NCI-H1092 treated with DMSO at 0.1 percent for 48 hours (cell line): Measurements from ENCODE around the gene MAN2C1.
"Not testable (repeated sequence)": the region's sequence is repeated elsewhere in the genome, so short reads cannot be mapped to it uniquely, and the experiment has no call there.

Experiments used
- DNase-seq: peaks from one replicate; lab custom pipeline; 2025; lab: John Stamatoyannopoulos, UW

MAN2C1 gene

DNA sequence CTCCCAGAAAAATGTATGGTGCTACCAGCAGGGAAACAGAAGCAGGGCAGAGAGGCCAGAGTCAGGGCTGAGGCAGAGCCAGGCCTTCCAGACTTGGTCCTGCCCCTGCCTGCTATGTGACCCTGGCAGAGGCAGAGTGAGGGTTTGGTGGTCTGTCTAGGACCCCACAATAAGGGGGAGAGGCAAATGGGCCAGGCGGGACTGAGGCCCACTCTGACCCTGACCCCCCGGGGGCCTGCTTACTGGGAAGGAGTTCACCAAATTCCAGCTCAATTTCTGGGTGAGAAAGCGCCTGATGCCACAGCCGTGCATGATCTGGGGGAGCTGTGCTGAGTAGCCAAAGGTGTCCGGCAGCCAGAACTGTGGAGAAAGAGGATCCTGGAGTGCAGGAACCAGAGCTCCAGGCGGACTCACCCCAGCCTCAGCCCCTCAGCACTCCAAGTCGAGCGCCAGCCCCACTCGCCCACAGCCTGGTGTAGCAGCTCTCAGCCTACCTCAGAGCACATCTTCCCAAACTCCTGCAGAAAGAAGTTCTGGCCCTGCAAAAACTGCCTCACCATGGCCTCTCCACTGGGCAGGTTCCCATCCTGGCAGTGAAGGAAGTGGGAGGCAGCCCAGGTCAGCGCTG is 6.9 kb downstream of the MAN2C1 start:
- no peak for DNase-seq

DNA sequence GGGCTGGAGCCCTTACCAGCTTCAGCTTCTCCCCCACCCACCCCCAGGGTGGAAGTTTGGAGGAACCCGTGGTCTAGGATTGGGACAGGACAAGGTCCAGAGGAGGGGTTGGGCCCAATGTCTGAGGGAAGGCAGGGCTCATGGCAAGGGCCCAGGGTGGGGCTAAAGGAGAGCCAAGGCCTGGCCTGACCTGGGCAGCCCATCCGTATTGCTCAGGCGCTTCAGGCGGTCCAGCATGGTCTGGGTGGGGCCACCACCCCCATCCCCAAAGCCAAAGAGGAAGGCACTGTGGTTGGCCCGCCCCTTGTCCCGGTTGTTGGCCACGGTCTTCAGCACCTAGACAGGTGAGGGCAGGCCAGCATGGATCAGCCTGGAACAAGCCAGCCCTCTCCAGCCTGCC is 7.6 kb downstream of the MAN2C1 start:
- no peak for DNase-seq

GRCh38 chr15:75360391-75360790 is 8.0 kb downstream of the MAN2C1 start:
- DNase-seq = no peak

GRCh38 chr15:75359537-75360250 is 8.7 kb downstream of the MAN2C1 start:
- no peak for DNase-seq

- no peak for DNase-seq
Measured at GRCh38 chr15:75358771-75359536, 9.5 kb downstream of the MAN2C1 start.

- no peak for DNase-seq
Measured at GRCh38 chr15:75357976-75358673, 10.3 kb downstream of the MAN2C1 start.

DNA sequence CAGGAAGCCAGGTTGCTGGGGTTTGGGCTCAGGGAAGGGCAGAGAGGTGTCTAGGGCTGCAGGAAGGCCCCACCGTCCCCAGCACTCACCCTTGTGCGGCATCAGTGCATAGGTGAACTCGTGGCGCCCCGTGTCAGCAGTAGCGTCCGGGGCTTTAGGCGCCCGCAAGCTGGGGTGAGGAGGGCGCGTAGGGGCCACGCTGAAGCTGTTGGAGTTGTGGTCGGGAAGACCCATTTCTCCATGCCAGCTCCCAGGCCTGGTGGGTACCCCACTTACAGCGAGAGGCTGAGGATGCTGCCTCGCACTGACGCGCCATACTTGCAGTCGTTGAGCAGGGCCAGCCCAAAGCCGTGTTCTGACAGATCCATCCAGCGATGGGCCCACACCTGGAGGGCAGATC is 11.9 kb downstream of the MAN2C1 start:
- no peak for DNase-seq

- DNase-seq = no peak
Measured at GRCh38 chr15:75356006-75356405, 12.4 kb downstream of the MAN2C1 start.

DNA sequence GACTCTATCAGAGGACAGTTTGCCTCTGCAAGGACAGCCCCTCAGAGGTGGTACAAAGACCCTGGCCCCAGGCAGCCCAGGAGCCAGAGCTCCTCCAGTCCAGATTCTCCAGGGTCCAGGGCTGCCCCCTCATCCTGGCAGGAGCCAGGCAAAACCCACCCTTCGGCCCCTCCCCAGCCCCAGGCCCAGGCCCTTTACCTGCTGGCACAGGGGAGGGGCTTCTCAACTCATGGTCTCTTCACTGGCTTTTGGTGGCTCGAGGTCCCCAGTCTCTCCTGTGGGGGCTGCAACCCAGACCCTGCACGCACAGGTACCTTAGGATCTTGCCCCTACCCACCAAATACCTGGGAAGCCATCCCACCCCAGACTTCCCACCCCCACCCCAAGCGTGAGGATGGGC is 13.0 kb downstream of the MAN2C1 start:
- DNase-seq = no peak

- no peak for DNase-seq
Measured at GRCh38 chr15:75354454-75354853, 14.0 kb downstream of the MAN2C1 start.

DNA sequence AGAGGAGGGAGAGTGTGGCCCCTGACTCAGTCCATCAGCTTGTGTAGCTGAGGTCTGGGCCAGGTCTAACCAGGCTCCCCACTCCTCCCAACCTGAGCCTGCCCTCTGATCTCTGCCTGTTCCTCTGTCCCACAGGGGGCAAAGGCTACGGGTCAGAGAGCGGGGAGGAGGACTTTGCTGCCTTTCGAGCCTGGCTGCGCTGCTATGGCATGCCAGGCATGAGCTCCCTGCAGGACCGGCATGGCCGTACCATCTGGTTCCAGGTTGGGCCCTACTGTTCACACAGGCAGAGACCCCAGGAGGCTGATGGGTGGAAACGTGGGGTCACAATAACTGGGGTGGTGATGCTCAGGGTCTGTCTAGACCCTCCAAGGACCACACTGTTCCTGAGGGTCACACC is 14.8 kb downstream of the MAN2C1 start:
- no peak for DNase-seq

- no peak for DNase-seq
Measured at GRCh38 chr15:75352186-75353080, 16.0 kb downstream of the MAN2C1 start.

DNA sequence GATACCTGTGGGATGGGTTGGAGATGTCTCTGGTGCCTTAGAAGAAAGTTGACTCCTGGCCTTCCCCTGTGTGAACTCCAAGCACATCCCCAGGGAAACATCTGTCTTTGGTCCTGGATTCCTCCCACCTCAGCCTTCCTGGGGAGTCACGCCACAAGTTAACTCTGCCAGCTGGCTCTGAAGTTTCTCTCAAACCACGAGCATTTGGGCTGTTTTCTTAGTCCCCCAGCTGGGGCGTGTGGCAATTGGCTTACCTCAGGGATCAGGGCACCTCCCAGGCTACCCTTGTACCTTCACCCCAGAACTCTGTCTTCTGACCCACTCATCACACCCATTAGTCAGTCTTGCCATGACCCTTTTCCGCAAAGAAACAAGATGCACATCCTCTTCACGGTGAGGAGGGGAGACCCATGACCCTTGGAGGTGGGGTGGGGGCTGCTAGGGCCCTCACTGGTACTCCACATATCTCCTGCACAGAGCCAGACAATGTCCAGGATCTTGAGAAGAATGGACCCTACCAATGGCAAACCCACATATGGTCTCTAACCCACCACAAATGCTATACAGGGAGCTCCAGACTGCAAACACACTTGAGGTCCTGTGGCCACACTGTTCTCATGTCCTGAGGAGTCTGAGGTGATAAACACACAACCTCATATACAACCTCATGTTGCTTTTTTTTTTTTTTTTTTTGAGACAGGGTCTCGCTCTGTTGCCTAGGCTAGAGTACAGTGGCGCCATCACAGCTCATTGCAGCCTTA is 17.6 kb downstream of the MAN2C1 start:
- DNase-seq = no peak

DNA sequence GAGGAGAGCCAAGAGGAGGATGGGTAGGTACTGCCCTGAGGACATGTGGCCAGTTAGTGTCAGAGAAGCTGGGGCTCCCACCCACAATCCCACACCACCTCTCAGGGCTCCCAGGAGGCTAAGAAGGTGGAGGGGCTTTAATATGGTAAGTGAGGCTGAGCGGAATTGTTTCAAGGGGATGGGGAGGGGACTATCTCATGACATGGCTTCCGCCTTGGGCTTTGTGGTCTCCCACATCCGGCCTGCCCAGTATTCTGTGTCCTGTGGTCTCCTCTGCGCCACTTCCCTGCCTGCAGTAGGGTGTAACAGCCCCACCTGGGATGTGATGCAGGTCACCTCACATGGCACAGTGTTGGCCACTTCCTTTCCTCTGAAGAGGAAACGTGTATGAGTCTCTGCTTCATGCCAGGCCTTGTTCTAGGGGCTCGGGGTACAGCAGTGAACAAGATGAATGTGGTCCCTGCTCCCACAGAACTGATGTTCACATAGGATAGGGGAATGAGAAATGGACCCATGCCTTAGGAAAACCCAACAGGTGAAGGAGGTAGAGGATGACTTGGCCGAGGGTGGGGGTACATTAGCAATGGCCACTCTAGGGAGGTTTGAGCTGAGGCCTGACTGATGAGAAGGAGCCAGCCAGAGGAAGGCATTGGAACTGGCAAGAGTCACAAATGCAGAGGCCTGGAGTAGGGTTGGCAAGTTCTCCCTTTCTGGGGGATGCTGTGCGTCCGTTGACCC is 18.4 kb downstream of the MAN2C1 start:
- DNase-seq = no peak

GRCh38 chr15:75349351-75349669 is 19.1 kb downstream of the MAN2C1 start:
- not testable (repeated sequence) for DNase-seq

GRCh38 chr15:75348562-75349350 is 19.7 kb downstream of the MAN2C1 start:
- DNase-seq = no peak

GRCh38 chr15:75348034-75348561 is 20.3 kb downstream of the MAN2C1 start:
- no peak for DNase-seq

DNA sequence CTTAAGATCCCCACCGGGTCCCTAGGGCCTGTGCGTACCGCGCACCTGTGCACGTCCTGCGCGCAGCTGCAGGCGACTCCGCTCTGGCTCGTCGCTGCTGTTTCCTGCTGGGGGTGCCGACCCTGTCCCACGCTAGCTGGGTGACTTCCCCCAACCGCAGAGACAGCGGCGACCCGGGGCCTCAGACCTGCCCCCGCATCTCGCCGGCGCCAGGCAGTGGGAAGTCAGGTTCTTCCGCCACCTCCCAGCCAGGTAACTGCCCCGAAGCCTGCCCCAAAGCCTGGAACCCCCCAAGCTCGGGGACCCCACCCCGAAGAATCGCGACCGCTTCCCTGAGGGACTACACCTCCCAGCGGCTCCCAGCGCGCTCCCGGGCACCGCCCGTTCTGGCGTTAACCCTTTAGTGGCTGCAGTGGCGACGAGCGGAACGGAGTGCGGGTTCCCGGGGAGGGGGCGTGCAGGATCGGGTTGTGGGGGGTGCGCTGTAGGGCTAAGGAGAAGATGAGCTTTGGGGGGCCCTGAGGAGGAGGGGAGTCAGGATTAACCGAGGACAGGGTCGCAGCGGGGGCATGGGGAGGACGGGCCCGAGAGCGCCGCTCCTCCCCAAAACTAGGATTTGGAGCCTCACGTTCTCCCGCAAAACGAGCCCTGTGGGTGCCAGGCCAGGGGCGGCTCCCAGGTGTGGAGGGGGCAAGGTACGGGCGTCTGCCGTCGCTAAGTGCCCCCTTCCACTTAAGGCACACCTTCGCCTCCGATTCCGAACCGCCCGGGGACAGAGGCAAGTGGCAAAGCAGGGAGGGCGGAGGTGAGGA is 21.0 kb downstream of the MAN2C1 start:
- no peak for DNase-seq
